Body of pancreas (tissue), 4 donors: Measurements from ENCODE around the gene DCP2.

Source experiments
- POLR2A ChIP-seq, 3 donors: fragments of 450-650 bp; IDR thresholded peaks; one replicate each; pipeline ENCODE4 v1.6.1; 2016; ENCODE audit warnings: antibody characterized with exemption in 3 of 3, mild to moderate bottlenecking in 2 of 3
- TF ChIP-seq, protein P1 (sequence below), 7 experiments: fragments of 450-650 bp in 4 of 7; fragments of 200-600 bp in 3 of 7; sonication (generic) in 3 of 7; IDR thresholded peaks; one replicate each; pipeline ENCODE4 v1.5.1; 2016 to 2019; ENCODE audit warnings: antibody characterized with exemption in 7 of 7

DNA sequence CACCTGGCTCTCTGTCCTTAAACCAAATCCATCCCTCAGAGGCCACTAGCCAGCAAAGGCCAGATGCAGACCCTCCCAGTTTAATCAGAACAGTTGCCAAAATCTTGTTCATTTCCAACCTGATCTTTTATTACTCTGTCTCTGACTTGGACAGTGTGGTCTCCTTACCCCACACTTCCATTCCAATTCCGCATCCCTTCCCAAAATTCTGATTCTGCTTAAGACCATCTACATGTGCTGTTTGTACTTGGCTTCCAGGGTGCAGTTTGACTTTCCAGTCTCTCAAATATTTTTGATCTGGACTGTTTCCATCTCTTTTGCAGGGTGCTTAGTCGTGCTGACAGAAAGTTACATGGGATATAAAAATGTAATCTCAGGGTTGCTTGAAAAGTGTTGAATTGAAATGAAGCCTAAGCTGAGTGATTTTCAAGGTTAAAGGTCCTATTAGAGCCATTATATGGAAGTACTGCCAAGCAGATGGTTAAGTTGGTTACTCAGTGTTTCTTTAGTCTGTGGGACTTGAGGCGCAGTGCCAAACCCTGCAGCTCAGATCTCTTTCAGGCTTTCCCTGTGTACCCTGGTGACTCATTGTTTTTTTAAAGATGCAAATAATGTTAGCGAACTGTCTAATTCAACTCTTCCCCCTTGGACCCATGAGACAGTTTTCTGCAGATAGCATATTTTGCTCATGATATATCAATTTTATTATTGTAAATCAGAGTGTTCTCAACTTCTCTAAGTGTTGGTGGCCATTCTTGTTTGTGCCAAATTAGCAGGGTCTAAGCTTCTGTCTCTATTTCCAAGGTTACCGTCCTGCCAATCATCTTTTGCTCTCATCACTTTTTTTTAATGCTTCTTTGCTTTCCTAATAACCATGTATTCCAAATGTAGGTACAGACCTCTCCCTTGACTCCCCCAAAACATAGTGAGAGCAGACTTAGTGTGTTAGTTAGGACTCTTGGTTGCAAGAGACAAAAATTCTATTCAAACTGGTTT is 18.2 kb upstream of the DCP2 start:
- TF ChIP-seq, protein P1, sequence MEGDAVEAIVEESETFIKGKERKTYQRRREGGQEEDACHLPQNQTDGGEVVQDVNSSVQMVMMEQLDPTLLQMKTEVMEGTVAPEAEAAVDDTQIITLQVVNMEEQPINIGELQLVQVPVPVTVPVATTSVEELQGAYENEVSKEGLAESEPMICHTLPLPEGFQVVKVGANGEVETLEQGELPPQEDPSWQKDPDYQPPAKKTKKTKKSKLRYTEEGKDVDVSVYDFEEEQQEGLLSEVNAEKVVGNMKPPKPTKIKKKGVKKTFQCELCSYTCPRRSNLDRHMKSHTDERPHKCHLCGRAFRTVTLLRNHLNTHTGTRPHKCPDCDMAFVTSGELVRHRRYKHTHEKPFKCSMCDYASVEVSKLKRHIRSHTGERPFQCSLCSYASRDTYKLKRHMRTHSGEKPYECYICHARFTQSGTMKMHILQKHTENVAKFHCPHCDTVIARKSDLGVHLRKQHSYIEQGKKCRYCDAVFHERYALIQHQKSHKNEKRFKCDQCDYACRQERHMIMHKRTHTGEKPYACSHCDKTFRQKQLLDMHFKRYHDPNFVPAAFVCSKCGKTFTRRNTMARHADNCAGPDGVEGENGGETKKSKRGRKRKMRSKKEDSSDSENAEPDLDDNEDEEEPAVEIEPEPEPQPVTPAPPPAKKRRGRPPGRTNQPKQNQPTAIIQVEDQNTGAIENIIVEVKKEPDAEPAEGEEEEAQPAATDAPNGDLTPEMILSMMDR (IDR thresholded peaks at IDR 0.05) = no peak
- TF ChIP-seq POLR2A (IDR thresholded peaks at IDR 0.05) = no peak
